Activated CD4-positive, alpha-beta T cell treated with anti-CD3 and anti-CD28 coated beads, Interleukin-2, Interleukin-4, amounts not matched to agents 100 ng/mL and 50 ng/mL, durations not matched to agents 16 hours and 8 hours (primary cell): Measurements from ENCODE around the gene NHLRC4.

ENCODE experiments used
- DNase-seq: peaks from one replicate; pipeline ENCODE4 v3.0.0-alpha.2; 2020; ENCODE audit warnings: low spot score

NHLRC4 gene

DNA sequence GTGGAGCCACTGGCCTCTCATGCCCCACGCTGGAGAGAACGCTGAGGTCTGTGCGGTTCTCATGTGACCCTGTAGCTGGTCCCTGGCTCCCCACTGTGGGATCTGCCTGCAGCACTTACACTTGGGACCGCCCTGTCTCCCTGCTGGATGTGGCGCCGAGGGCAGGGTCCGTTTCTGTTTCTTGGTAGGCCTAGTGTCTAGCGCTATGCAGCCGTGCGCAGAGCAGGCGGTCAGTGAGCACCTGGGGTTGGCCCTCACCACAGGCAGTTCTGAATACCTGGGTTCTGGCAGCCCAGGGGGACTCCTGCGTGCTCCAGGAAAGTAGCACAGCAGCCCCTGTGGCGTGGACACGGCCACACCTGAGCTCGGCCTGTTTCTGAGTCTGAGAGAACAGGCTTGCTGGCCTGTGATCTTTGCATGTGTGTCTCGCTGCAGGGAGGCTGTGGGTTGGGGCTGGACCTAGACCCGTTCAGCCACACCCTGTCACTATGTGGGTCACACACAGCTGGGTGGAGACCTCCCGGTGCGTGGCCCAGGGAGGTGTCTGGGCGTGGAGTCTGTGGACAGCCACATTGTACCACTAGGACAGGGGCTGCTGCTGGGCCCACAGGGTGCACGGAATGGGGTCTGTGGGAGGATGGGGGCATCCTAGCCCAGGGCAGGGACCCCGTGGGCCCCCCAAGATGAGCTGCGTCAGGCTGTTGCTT lies 36.5 kb upstream of the NHLRC4 start:
- no peak for DNase-seq

DNA sequence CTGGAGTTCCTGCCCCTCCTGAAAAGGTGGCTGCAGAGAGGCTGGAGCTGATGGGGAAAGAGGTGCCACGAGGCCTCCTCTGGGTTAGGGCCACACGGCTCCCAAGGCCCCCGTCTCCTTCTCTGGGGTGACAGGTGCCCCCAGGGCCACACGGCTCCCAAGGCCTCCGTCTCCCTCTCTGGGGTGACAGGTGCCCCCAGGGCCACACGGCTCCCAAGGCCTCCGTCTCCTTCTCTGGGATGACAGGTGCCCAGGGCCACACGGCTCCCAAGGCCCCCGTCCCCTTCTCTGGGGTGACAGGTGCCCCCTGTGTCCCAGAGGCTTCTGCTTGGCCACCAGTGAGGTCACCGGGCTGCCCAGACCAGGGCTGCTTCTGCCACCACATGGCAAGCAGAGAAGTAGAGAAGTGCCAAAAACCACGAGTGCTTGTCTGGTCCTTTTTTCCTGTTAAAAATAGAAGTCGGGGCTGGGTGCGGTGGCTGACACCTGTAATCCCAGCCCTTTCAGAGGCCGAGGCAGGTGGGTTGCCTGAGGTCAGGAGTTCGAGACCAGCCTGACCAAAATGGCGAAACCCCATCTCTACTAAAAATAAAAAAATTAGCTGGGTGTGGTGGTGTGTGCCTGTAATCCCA lies 35.2 kb upstream of the NHLRC4 start:
- DNase-seq, result no peak

DNA sequence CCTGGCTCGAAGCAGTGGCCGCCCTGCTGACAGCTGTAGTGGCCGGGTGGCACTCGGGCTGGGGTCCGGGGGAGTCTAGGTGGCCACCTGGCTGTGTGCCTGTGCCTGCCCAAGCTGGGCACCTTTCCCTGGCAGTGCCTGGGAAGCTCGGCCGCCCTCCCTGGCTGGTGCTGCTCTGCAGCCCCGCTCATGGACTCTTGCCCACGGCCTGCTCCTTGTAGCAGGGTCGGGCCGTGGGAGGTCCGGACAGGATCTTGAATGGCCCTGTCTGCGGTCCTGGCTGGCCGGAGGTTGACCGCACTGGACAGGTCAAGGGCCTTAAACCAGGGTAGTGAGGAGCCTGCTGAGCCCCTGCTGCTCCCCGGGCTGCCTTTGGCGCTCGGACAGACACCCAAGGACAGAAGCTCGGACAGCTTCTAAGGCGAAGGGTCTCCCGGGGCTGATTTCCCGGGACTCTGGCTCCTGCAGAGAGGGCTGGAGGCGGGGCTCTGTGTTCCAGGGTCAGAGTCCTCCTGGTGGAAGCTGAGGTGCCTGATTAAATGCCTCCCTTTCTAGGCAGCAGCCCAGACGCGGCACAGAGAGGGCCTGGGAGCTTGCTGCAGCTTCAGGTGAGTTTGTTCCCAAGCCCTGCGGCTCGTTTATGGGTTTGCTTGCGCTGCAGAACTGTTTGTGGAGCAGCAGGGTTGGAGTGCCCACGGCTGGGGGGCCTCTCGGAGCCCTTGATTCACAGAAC lies 33.2 kb upstream of the NHLRC4 start:
- no peak for DNase-seq

DNA sequence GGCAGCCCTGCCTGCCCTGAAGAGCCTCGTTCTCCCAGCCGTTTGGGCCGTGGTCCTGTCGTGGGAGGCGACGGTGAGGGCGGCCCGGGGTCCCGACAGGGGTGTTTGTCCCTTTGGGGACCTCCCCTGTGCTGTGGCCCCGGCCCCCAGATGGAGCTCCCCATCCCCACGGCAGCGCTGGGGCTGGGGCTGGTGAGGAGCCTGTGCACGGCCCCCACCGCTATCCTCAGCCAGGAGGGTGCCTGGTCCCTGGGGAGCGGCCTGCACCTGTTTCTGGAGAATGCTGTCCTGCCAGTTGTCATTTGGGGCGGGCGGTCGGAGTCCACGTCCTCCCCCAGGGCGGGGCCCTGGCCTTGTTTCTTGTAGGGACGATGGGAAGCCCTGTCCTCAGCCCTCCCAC lies 32.7 kb upstream of the NHLRC4 start:
- no peak for DNase-seq

DNA sequence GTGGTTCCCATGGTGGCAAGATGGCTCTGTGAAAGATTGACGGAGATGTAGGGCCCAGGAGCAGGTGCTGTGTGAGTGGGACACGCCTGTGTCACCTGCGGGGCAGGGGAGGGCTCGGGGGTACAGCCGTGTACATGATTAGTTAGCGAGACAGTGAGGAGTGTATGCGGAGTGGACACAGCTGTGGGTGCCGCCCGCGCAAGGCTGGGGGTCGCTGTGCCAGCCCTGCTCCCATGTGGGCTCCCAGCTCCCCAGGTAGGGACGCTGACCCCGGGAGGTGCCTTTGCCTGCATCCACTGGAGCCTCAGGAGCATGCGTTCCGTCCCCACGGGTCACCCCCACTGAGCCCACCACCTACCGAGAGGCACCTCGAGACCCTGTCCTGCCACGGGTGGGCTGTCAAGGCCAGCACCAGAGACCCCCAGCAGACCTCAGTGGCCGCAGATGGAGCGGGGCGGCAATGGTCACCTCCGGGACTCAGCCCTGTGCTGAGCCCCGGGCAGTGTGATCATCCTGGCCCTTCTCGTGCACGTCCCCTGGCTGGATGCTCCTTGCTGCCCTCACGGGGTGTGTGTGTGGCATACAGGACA lies 31.9 kb upstream of the NHLRC4 start:
- DNase-seq, result no peak

DNA sequence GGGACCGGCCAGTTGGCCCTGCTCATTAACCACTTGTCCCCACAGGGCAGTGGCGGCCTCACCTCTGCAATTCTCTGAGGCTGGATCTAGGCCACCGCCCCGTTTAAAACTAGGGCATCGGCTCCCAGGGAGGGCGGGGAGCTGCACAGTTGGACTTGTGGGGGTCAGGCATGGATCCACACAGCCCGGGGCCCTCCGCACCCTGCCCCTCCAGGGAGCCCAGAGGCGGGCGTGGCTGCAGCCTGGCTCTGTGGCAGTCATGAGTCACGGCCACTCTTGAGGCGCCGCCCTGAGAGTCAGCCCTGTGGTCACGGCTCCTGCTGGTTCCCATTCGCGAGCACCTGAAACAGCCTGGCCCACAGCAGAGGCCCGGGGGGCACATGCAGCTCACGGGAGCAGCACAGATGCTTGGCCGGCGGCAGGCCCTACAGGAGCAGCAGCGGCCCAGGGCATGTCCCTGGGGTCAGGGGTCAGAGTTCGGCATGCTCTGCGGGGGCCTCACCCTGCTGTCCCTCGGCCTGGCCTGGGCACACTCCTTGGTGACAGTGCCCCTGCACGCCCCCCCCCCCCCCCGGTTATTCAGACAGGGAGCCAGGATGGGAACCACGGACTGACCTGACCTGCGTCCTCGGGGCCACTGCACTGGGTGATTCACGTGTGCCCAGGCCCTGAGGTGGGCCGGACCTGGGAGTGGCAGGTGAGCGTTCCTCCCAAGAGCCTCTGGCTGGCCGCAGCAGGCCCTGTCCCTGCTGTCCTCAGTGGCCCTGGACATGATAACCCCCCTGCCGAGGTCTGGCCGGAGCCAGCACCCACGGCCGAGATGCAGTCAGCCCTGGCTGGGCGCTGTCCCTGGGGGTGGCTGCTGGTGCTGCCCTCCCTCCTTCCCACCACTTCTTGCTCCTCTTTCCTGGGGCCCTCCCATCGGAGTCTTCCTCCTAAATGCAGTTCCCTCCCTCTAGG lies 31.1 kb upstream of the NHLRC4 start:
- DNase-seq, result no peak

DNA sequence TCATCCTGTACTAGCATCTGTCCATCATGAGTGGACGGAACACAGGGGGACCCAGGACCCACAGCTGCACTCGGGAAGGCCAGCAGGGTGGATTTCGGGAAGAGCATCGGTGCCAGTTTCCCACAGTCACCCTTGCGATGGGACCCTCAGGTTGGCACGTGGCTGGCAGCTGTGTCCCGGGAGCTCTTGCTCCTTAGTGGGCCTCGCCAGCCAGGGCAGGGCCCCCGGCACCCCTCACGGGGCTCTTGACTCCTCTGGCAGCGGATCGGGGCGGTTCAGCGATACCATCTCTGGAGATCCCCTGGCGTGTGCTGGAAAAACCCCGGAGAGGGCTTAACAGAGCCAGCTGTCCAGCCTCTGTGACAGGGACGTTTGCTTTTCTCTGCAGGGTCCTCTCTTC lies 30.1 kb upstream of the NHLRC4 start:
- DNase-seq, result no peak

DNA sequence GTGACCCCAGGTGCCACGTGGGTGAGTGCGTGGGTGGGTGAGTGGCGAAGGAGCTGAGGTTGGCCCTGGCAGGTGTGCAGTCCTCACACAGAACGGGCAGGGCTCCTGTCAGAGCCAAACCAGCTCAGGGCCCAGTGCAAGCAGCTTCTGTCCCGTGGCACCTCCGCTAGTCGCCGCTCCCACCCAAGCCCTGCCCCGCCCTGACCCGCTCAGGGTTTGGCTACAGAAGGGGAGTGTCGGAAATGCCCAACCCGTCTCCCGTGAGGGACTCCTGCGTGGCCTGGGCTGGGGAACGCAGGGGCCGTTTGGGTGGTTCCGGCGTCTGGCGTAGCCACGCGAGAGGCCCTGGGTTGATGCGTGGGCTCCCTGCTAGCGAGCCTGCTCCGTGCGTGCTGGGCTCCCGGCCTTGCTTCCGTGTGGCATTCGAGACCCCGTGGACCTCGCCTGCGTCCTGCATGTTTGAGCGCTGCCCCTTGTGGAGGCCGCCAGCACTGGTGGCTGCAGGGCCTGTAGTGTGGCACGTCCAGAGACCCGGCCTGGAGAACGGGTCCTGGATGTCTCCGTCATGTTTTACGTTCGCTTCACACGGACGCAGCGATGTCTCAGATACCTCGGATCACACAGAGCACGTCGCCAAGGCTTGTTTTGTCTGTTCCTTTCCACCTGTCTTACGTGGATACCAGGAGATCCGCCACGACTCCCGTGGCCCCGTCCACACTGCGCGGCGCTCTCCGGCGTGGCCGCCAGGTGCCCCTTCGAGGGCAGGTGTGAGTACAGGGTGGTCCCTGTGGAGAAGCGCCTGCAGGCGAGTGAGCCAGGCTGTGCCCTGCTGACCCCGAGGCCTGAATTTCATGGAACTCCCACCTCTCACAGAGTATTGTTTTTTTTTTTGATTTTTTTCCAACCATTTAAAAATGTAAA lies 29.1 kb upstream of the NHLRC4 start:
- no peak for DNase-seq

DNA sequence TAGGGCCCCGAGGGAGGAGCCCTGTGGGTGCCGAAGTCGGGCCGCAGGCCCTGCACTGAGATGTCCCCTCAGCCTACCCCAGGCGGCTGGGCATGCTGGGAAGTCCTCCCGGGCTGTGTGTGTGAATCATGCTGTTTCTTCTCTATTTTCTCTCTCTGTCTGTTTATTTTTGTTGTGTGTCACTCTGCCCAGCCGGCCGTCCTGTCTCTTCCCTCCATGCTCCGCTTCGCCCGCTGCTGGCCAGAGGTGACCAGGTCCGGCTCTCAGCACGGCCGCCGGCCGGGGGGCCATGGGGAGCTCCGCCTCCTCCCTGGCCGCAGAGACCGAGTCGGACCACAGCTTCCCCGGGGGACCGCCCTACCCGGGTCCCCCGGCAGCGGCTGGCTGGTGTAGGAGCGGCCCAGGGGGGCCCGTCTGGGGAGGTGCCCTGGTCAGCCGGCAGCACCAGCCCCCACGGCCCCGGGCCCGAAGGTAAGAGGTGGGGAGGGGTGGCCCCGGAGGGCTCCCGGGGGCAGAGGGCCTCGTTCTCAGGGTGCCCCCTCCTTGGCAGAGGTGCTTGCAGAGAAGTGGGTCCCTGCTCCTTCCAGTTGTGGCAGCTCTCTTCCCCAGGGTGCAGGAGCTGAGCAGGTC lies 26.8 kb upstream of the NHLRC4 start:
- no peak for DNase-seq

DNA sequence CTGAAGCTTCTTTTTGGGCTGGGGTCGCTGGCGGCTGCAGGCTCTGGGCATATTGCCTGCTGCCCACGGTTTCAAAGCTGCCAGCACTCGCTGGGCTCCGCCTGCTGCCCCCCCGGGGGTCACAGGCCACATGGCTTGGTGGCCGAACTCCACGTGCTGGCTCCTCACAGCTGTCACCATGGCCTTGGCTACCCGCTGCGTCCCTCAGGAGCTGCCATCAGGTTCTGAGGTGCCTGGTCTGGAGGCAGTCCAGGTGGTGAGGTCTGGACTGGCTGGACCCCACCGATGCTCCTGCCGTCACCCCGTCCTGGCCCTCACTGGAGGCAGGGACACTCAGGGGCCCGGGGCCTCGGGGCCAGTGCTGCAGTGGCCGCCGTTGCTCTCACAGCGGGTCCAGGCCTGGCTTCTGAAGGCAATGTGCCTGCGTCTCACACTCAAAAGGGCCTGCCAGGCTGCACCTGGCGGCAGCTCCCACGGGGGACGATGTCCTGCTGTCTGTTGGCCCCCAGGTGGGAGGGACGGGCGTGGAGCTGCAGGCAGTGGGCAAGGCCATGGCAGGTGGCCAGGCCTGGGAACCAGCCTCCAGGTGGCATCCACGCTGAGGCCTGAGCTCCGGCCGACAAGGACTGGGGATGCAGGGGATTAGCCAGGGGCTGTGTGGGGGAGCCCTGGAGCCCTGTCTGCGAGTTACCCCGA lies 26.0 kb upstream of the NHLRC4 start:
- no peak for DNase-seq

DNA sequence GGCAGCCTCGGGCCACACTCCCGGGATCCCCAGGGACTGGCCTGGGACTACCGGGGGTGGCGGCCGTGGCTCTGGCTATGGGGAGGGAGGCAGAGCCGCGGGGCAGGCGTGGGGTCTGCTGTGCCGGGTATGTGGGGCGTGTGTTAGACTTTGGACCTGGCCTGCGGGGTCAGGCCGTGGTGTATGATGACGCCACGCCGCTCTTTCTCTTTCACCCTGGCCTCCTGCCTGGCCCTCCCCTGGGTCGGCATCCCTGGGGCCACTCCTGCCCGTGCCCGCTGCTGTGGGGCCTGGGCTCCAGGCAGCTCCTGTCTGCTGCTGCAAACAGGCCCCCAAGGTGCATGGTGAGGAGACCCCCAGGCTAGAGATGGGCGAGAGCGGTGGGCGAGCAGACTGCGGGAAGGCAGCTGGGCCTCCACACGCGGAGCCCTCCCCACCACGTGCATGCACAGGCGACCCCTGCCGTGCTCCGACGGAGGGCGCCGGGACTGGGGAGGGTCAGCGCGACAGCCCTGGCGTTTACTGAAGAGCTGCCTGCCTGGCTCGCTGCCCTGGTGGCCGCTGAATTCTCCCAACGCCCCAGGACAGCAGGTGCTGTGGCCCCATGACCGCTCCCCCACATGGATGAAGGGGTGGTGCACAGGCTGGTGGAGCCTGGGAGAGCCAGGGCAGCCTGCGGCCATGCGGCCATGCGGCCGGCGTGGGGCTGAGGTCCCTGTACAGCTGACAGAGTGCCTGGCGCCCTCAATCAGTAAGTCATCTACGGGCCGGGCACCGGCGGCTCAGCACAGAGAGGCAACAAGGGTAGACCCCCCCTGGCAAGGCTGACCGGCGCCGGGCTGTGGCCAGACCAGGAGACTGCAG lies 23.3 kb upstream of the NHLRC4 start:
- no peak for DNase-seq

DNA sequence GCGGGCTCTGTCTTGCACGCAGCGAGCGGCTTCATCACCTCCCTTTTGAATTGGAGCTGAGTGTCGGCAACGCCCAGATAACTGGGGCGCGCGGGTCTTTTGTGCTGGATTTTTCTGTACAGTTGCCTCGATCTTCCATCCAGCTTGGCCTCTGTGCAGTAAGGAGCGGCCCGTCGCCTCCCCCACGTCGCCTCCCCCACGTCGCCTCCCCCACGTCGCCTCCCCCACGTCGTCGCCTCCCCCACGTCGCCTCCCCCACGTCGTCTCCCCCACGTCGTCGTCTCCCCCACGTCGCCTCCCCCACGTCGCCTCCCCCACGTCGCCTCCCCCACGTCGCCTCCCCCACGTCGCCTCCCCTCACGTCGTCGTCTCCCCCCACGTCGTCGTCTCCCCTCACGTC lies 22.3 kb upstream of the NHLRC4 start:
- no peak for DNase-seq

DNA sequence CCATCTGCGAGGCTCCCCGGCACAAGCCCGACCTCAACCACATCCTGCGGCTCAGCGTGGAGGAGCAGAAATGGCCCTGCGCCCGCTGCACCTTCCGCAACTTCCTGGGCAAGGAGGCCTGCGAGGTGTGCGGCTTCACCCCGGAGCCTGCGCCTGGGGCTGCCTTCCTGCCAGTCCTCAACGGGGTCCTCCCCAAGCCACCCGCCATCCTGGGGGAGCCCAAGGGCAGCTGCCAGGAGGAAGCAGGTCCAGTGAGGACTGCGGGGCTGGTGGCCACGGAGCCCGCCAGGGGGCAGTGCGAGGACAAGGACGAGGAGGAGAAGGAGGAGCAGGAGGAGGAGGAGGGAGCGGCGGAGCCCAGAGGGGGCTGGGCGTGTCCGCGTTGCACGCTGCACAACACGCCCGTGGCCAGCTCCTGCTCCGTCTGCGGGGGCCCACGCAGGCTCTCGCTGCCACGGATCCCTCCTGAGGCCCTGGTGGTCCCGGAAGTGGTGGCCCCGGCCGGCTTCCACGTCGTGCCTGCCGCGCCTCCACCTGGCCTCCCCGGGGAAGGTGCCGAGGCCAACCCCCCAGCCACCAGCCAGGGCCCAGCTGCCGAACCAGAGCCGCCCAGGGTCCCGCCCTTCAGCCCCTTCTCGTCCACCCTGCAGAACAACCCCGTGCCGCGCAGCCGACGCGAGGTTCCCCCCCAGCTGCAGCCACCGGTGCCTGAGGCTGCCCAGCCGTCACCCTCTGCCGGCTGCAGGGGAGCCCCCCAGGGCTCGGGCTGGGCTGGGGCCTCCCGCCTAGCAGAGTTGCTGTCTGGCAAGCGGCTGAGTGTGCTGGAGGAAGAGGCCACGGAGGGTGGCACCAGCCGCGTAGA lies 19.7 kb upstream of the NHLRC4 start:
- DNase-seq, result peak; percentile 14

DNA sequence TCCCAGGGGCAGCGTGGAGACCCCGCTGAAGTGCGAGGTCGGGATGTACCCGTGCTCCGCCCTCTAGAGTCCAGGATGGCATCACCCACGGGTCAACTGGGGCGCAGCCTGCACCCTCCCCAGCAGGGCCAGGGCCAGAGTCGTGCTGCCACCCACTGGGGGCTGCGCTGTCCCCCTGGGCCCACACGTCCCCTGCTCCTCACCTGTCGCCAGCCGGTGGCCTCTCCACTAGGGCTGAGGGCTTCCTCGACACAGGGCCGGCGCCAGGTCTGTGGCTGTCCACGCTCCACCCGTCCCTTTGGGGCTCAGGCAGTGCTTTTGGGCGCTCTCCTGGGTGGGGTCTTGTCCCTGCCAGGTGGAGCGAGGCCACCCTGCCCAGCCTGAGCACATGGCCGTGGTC lies 18.2 kb upstream of the NHLRC4 start:
- no peak for DNase-seq

DNA sequence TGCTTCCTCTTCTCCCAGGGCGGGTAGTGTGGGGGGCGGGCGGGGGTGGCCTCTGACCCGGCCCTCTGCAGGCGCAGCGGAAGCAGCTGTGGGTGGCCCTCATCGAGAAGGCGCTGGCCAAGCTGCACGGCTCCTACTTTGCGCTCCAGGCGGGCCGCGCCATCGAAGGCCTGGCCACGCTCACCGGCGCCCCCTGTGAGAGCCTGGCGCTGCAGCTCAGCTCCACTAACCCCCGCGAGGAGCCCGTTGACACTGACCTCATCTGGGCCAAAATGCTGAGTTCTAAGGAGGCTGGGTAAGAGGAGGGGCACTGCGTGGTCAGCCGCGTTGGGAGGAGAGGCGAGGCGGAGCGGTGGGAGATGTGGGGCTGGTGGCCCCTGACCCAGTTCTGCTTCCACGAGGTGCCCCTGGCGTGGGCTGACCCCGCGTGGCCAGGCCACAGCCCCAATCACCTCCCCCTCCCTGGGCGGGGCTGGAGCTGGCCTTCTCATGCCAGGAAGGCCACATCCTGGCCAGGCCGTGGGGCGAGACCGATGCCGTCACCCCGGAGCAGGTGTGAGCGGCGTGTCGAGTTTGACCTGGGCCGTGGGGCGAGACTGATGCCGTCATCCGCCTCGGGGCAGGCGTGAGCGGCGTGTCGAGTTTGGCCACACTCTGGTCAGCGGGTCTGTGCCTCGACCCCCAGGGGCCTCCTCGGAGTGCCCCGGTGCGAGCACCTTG lies 17.1 kb upstream of the NHLRC4 start:
- DNase-seq, result no peak

DNA sequence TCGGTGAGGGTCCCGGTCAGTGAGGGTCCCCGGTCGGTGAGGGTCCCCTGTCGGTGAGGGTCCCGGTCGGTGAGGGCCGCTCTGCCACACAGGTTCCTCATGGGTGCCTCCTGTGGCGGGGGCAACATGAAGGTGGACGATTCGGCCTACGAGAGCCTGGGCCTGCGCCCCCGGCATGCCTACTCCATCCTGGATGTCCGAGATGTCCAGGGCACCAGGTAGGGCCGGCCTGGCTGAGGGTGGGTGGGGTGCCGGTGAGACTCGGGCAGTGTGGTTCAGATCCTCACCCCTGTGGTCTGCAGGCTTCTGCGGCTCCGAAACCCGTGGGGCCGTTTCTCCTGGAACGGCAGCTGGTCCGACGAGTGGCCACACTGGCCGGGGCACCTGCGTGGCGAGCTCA lies 15.6 kb upstream of the NHLRC4 start:
- no peak for DNase-seq

DNA sequence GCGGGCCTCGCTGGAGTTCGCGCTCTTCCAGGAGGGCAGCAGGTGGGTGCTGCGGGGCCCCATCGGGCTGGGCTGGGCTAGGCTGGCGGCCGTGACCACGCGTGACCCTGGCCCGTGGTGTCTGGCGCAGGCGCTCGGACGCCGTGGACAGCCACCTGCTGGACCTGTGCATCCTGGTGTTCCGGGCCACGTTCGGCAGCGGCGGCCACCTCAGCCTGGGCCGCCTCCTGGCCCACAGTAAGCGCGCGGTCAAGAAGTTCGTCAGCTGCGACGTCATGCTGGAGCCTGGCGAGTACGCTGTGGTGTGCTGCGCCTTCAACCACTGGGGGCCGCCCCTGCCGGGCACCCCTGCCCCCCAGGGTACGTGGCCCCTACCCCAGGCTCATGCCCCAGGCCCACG lies 14.6 kb upstream of the NHLRC4 start:
- no peak for DNase-seq
